MM.1S (cell line): ENCODE results near the gene CAMK1G.

ENCODE experiments used
- DNase-seq: peaks from one replicate; pipeline ENCODE4 v3.0.0-alpha.2; 2015
- H2AFZ ChIP-seq: fragments of 300-600 bp; sonication (generic); 2 replicates; pipeline ENCODE4 v1.6.0; 2016; ENCODE audit warnings: antibody characterized with exemption, low read length
- H3F3A ChIP-seq: fragments of 300-600 bp; sonication (generic); 2 replicates; pipeline ENCODE4 v1.6.1; 2016; ENCODE audit warnings: mild to moderate bottlenecking, antibody characterized with exemption, low read length, moderate library complexity, mixed read lengths; ENCODE audit not compliant: insufficient read depth
- H3K27ac ChIP-seq: fragments of 300-600 bp; sonication (generic); 2 replicates; pipeline ENCODE4 v1.5.1; 2016; ENCODE audit warnings: mild to moderate bottlenecking, low read length
- H3K27me3 ChIP-seq: fragments of 300-600 bp; sonication (generic); replicated peaks from 2 replicates; pipeline ENCODE4 v1.6.0; 2016; ENCODE audit warnings: low read length; ENCODE audit not compliant: insufficient read depth
- H3K36me3 ChIP-seq: fragments of 300-600 bp; sonication (generic); replicated peaks from 2 replicates; pipeline ENCODE4 v1.6.1; 2016; ENCODE audit warnings: mild to moderate bottlenecking, low read length, mixed read lengths; ENCODE audit not compliant: insufficient read depth
- H3K4me1 ChIP-seq: fragments of 300-600 bp; sonication (generic); 2 replicates; pipeline ENCODE4 v1.6.1; 2016; ENCODE audit warnings: low read length, mixed read lengths
- H3K4me2 ChIP-seq: fragments of 300-600 bp; sonication (generic); 2 replicates; pipeline ENCODE4 v1.6.0; 2016; ENCODE audit warnings: low read depth, low read length
- H3K4me3 ChIP-seq: fragments of 300-600 bp; sonication (generic); 2 replicates; pipeline ENCODE4 v1.5.1; 2016; ENCODE audit warnings: low read length, mixed read lengths
- H3K79me2 ChIP-seq: fragments of 300-600 bp; sonication (generic); 2 replicates; pipeline ENCODE4 v1.6.1; 2016; ENCODE audit warnings: mixed run types, low read length, mixed read lengths
- H3K9ac ChIP-seq: fragments of 300-600 bp; sonication (generic); 2 replicates; pipeline ENCODE4 v1.6.1; 2016; ENCODE audit warnings: low read length, mixed read lengths
- H3K9me2 ChIP-seq: fragments of 300-600 bp; sonication (generic); replicated peaks from 2 replicates; pipeline ENCODE4 v1.6.1; 2016; ENCODE audit warnings: mild to moderate bottlenecking, low read length, mixed read lengths; ENCODE audit not compliant: insufficient read depth
- H3K9me3 ChIP-seq: fragments of 300-600 bp; sonication (generic); replicated peaks from 2 replicates; pipeline ENCODE4 v1.6.1; 2016; ENCODE audit warnings: mild to moderate bottlenecking, low read length, mixed read lengths; ENCODE audit not compliant: insufficient read depth
- H4K20me1 ChIP-seq: fragments of 300-600 bp; sonication (generic); 2 replicates; pipeline ENCODE4 v1.6.1; 2016; ENCODE audit warnings: mild to moderate bottlenecking, low read length, moderate library complexity, mixed read lengths; ENCODE audit not compliant: insufficient read depth
- EZH2 ChIP-seq: fragments of 300-600 bp; sonication (generic); optimal IDR thresholded peaks from 2 replicates; pipeline ENCODE3; 2017; ENCODE audit warnings: low read depth, mild to moderate bottlenecking, antibody characterized with exemption, low read length, mixed read lengths
- EZH2phosphoT487 ChIP-seq: fragments of 300-600 bp; sonication (generic); IDR thresholded peaks from 2 replicates; pipeline ENCODE4 v1.6.1; 2018; ENCODE audit warnings: antibody characterized with exemption, low read length
- TF ChIP-seq, protein P1 (sequence below): fragments of 300-600 bp; sonication (generic); IDR thresholded peaks from 2 replicates; pipeline ENCODE4 v1.5.1; 2016; ENCODE audit warnings: antibody characterized with exemption, low read length, mixed read lengths

The CAMK1G gene

GRCh38 chr1:209607795-209608178, 24.3 kb downstream of the CAMK1G start:
- Histone ChIP-seq H2AFZ (no peak overlapping the region), H3K27ac (no peak overlapping the region), H3K36me3 (no peaks in the 10 kb centered on the region), H3K9me3 (no peaks in the 10 kb centered on the region), H3F3A (no peaks in the 10 kb centered on the region), H4K20me1 (no peaks in the 10 kb centered on the region), H3K79me2 (no peaks in the 10 kb centered on the region), H3K9me2 (no peaks in the 10 kb centered on the region), H3K27me3 (no peaks in the 10 kb centered on the region), H3K4me2 (no peak overlapping the region), H3K4me1 (0 out of 2 replicates have a peak, but pooled peaks cover 8% of the 10 kb centered on the region), H3K4me3 (no peak overlapping the region), H3K9ac (no peak overlapping the region)
- TF ChIP-seq, protein P1, sequence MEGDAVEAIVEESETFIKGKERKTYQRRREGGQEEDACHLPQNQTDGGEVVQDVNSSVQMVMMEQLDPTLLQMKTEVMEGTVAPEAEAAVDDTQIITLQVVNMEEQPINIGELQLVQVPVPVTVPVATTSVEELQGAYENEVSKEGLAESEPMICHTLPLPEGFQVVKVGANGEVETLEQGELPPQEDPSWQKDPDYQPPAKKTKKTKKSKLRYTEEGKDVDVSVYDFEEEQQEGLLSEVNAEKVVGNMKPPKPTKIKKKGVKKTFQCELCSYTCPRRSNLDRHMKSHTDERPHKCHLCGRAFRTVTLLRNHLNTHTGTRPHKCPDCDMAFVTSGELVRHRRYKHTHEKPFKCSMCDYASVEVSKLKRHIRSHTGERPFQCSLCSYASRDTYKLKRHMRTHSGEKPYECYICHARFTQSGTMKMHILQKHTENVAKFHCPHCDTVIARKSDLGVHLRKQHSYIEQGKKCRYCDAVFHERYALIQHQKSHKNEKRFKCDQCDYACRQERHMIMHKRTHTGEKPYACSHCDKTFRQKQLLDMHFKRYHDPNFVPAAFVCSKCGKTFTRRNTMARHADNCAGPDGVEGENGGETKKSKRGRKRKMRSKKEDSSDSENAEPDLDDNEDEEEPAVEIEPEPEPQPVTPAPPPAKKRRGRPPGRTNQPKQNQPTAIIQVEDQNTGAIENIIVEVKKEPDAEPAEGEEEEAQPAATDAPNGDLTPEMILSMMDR: no peak
- TF ChIP-seq EZH2 (no peak), EZH2phosphoT487 (no peak)
- DNase-seq: no peak

- H3K27ac ChIP-seq: no peak overlapping the region
- no peaks in the 10 kb centered on the region for H3K79me2 ChIP-seq
- no peaks in the 10 kb centered on the region for H3K27me3 ChIP-seq
- H3K4me2 ChIP-seq: no peak overlapping the region
- TF ChIP-seq EZH2 (no peak), EZH2phosphoT487 (no peak)
- TF ChIP-seq, protein P1: no peak
- no peaks in the 10 kb centered on the region for H4K20me1 ChIP-seq
- H3F3A ChIP-seq: no peaks in the 10 kb centered on the region
- H3K9me3 ChIP-seq: no peaks in the 10 kb centered on the region
- H3K36me3 ChIP-seq: no peaks in the 10 kb centered on the region
- 0 out of 2 replicates have a peak, but pooled peaks cover 8% of the 10 kb centered on the region for H3K4me1 ChIP-seq
- H3K9me2 ChIP-seq: no peaks in the 10 kb centered on the region
- H3K4me3 ChIP-seq: no peak overlapping the region
- H3K9ac ChIP-seq: no peak overlapping the region
- no peak overlapping the region for H2AFZ ChIP-seq
- no peak for DNase-seq
These were observed 25.7 kb downstream of the CAMK1G start for GRCh38 chr1:209609041-209609790.

DNA sequence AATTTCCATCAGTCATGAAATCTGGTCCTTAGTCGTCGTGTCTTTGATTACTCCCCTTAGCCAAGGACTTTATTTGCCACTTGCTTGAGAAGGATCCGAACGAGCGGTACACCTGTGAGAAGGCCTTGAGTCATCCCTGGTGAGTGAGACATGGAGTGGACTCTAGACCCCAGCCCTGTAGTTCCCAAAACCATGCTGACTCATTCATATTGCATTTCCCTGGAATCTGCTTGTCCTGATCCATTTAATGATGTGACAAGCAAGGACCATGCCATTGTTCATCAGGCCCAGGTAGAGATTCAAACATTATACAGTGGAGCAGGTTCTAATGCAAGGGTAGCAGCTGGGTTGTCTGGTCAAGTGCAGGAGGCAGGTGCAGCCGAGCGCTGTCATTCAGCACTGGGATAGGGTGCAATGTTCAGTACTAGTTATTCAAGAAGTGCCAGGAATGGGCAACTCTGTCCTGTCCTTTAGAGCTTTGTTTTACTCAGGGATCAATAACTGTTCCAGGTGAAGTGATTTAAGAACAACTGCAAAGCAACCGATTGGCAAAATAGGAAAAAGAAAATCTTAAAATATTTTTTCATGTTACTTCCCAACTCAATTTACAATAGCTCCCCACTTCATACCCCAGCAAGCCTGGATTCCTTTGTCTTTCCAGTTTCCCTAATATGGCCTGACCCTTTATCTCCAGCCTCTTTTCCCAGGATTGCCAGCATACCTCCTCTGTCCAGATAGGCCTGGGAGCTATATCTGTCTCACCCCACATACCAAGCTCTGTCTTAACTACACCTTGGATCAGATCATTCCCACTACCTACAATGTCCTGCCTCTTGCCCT, 26.5 kb downstream of the CAMK1G start:
- H3K9ac ChIP-seq: no peak overlapping the region
- no peaks in the 10 kb centered on the region for H3K9me2 ChIP-seq
- no peaks in the 10 kb centered on the region for H3K9me3 ChIP-seq
- no peaks in the 10 kb centered on the region for H3K79me2 ChIP-seq
- no peaks in the 10 kb centered on the region for H3K27me3 ChIP-seq
- no peaks in the 10 kb centered on the region for H3F3A ChIP-seq
- H3K4me1 ChIP-seq: 0 out of 2 replicates have a peak, but pooled peaks cover 8% of the 10 kb centered on the region
- no peak overlapping the region for H3K27ac ChIP-seq
- H3K4me3 ChIP-seq: no peak overlapping the region
- no peak overlapping the region for H3K4me2 ChIP-seq
- H2AFZ ChIP-seq: no peak overlapping the region
- TF ChIP-seq EZH2phosphoT487 (no peak), EZH2 (no peak)
- TF ChIP-seq, protein P1: no peak
- no peaks in the 10 kb centered on the region for H3K36me3 ChIP-seq
- no peaks in the 10 kb centered on the region for H4K20me1 ChIP-seq
- no peak for DNase-seq
